Muscle of back (tissue), 11 donors: Measurements from ENCODE around the gene GPR146. TPM values are rescaled to one million over a fixed set of nuclear protein-coding genes. Genes with fewer than 3 reads are reported as not detected.

Experiments used
- DNase-seq, 3 donors: peaks; one replicate each; pipeline versions ENCODE4 v3.0.0 to v3.0.0-alpha.2; 2013
- polyA plus RNA-seq, 10 donors: library from polyadenylated mRNA; unstranded; fragments of 120-200 nt; gene quantifications; one replicate each; pipeline ENCODE4 v1.2.1, GENCODE V29; 2013; ENCODE audit not compliant: insufficient read length in 10 of 10

Gene GPR146
- polyA plus RNA-seq, 10 donors, result 1.4 to 4.4 (median 3.2) TPM

- no peak for DNase-seq
Measured at GRCh38 chr7:1076184-1077072, 32.1 kb downstream of the GPR146 start.

DNA sequence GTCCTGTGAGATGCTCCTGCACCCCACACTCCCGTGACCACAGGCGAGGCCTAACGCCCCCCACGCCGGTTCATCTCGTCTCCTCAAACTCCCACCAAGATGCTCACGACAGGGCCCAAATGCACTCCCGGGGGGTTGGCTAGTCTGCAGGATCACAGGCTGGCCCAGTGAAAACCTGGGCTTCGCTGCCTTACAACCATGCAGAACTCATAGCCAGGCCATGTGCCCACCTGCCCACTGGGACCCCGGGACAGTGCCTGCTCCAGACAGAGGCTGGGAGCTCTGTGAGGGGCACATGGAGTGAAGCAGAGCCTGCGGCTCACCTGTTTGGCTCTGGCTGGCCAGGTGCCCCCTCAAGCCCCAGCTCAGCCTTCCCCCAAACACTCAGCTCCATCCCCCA, 34.2 kb downstream of the GPR146 start:
- DNase-seq, result no peak

GRCh38 chr7:1078985-1079384, 34.6 kb downstream of the GPR146 start:
- DNase-seq, result no peak

DNA sequence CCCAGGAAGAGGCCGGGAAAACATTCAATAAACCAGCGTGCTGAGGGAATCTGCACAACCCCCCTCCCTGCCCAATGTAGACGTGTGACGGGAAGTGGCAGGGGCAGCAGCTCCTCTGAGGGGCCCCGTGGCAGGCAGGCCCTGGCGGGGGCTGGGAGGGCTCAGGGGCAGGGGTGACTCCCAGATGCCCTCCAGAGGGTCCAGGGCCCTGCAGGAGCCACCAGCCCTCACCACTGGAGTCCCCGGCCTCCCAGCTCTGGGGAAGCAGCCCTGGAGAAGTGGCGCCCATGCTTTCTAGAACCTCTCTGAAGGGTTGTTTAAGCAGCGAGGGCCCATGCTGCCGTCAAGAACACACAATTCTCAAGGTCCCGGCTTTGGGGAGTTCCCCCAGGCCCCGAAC, 35.2 kb downstream of the GPR146 start:
- no peak for DNase-seq

DNA sequence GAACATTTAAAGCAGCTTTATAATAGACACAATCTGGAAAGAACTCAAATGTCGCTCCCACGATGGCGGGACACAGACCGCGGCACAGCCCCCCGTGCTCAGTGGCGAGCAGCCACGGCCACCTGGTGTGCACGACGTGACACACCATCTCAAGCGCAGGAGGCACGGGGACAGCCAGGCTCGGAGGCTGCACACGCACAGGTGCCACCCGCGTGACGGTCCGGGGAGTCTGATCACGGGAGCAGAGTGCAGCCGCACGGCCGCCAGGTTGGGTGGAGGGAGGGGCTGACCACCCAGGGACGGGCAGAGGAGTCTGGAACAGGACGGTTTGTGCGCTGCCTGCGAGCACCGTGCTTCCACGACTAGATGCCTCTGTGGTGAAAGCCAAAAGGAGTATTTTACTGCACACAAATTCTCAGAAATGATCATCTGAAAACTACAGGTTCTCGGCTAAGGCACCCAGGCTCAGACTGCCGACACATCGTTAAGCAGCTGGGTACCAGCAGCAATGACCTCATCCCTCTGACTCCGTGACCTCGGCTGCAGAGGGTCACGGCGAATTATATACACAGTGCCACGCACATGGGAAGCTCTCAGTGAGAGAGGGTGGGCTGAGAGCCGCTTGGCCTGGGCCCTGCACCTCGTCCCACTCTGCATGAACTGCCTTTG, 36.0 kb downstream of the GPR146 start:
- no peak for DNase-seq

- DNase-seq, result no peak
Measured at GRCh38 chr7:1080921-1081255, 36.5 kb downstream of the GPR146 start.

- no peak for DNase-seq
Measured at GRCh38 chr7:1081336-1081735, 37.0 kb downstream of the GPR146 start.

GRCh38 chr7:1081931-1082401, 37.6 kb downstream of the GPR146 start:
- no peak for DNase-seq

GRCh38 chr7:1083729-1084657, 39.6 kb downstream of the GPR146 start:
- no peak for DNase-seq

- DNase-seq, result no peak
Measured at GRCh38 chr7:1085266-1085665, 40.9 kb downstream of the GPR146 start.

DNA sequence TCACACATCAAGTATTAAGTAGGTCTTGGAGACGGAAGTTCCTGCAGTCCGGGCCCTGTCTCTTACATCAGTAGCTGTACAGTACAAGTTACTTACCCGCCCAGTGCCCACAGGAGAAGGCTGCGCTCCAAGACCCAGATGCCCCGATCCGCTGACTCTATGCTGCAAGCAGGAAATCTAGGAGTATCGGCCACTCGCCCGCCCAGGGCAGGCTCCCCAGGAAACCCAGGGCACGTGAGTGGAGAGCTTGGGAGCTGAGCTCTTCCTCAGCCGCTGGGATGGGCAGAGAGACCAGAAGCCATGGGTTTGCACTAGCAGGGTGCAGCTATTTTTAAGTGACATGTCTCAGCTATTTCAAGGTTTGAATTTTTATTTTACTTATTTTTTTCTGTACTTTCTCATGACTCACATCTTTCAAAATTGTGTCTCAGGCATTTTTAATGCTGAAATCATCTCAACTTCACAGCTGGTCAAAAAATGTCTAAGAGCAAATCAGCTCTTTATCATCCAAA, 41.6 kb downstream of the GPR146 start:
- no peak for DNase-seq

DNA sequence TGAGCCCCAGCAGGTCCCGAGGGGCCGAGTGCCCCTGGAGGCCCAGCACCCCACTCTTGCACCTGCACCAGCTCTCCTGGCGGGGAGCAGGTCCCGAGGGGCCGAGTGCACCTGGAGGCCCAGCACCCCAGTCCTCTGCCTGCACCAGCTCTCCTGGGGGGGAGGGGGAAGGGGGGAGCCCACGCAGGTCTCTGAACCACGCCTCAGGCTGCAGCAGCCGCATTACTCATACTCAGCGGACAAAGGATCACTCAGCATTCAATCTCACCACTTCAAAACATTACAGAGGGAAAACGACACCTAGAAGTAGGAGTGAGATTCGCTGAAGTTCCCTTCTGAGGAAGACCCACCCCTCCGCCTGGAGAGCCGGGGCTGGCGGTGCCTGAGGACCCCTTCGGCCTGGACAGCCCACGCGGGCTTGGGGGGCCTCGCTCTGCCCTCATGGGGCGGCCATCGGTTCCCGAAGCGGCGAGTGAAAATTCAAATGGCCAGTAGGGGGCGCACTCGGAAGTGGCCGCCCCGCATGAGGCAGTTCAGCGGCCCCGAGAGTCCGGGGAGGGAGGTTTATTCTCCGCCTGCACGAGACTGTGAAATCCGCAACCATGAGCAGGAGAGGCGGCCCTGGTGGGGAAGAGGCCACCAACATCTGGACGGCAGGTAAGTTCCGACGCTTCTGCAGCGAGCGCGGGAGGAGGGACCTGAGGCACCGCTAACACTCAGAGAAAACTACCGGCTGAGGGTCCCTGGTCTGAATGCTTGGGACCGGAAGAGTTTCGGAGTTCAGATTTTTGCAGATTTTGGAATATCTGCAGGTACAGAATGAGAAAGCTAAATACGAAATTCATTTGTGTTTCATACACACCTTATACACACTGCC, 42.5 kb downstream of the GPR146 start:
- peak; percentile 52 to 89 (median 74) for DNase-seq

GRCh38 chr7:1087465-1087814, 43.1 kb downstream of the GPR146 start:
- DNase-seq, result no peak

DNA sequence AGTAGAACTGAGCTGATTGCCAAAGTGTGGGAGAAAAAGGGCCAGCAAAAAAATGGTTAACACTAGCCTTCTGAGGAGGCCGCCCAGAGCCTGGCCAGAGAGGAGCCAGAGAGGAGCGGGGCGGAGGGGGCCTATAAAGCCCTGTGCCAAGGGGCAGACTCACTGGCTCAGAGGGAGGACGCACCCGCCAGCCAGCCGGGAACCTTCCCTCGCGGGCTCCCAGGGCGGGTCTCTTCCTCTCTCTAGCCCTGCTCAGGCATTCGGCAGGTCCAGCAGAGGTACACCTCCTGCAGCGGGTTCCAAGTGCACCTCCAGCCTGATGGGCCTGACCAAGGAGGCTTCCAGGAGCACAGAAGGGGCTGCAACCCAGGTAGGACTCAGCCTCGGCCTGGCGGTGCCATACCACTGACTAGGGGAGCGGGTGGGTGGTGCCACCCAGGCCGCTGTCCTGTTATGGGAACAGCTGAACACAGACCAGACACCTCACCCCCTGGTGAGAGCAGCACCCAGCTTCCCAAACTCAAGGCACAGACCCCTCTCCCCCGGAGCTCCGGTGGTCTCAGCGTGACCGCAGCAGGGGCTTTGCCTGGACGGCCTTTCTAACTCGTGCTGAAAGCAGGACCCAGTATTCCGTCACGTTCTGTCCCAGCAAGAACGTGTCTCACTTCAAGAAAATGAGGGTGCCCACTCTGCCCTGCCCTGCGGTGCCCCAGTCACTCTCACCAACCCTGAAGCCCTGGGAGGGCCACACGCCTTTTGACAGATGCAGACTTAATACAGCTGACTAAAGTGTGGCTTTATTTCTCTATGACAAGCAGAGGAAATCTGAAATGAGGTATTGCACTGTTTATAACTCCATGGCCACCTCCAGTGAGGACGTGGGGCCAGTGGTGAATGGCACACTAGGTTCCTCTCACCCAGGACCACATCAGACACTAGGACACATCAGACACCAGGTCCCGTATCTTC, 43.9 kb downstream of the GPR146 start, which contains the start of gene GPER1:
Gene GPER1 (plus strand): TSS at position 162 of the 969 bp plus-strand sequence. CDS start 3,616 bp downstream, outside the sequence.
- peak in 2 of 3 donors; percentile 61 to 79 for DNase-seq

- no peak for DNase-seq
Measured at GRCh38 chr7:1090236-1090635, 45.9 kb downstream of the GPR146 start.

GRCh38 chr7:1090686-1091643, 46.6 kb downstream of the GPR146 start:
- no peak for DNase-seq

DNA sequence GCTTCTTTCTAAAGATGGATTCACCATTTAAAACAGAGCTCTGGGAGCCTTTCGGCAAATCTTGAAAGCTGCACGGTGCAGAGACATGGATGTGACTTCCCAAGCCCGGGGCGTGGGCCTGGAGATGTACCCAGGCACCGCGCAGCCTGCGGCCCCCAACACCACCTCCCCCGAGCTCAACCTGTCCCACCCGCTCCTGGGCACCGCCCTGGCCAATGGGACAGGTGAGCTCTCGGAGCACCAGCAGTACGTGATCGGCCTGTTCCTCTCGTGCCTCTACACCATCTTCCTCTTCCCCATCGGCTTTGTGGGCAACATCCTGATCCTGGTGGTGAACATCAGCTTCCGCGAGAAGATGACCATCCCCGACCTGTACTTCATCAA, 47.3 kb downstream of the GPR146 start:
- DNase-seq, result no peak

GRCh38 chr7:1092161-1092632, 47.9 kb downstream of the GPR146 start:
- no peak for DNase-seq
